ENCODE results near the gene NAXE.

Gene NAXE

DNA sequence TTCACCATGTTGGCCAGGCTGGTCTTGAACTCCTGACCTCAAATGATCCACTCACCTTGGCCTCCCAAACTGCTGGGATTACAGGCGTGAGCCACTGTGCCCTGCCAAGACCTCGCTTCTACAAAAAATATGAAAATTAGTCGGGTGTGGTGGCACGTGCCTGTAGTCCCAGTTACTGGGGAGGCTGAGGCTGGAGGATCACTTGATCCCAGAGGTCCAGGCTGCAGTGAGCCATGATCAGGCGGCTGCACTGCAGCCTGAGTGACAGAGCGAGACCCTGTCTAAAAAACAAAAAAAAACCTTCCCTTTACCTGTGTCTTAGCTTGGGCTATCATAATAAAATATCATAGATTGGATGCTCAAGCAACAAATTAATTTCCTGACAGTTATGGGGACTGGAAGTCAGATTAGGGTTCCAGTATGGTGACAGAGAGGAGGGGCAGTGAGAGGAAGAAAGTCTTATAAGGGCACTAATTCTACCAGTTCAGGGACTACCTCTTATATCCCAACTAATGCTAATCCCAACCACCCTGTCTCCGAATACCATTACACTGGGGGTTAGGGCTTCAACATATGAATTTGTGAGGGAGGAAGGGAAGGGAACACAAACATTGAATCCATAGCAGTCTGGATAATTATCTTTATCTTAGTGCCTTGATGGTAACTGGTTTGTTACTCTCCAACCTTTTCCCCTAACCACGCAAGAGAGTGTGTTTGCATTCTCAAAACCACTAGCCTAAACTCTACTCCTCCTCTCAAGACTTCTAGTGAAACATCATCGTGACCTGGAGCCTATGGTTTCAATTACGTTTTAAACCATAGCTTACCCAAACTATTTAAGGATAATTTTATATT, 1.0 kb upstream of the NAXE start:
- ChIA-PET POLR2A (no interaction called here), CTCF (interaction anchor here (1.1 to 4.9 kb wide), 9 partner anchors 9 to 133 kb away, joined by 3 to 33 read pairs (median 7); partner anchors contain the start of gene GPATCH4)
- TF ChIP-seq, protein P1, sequence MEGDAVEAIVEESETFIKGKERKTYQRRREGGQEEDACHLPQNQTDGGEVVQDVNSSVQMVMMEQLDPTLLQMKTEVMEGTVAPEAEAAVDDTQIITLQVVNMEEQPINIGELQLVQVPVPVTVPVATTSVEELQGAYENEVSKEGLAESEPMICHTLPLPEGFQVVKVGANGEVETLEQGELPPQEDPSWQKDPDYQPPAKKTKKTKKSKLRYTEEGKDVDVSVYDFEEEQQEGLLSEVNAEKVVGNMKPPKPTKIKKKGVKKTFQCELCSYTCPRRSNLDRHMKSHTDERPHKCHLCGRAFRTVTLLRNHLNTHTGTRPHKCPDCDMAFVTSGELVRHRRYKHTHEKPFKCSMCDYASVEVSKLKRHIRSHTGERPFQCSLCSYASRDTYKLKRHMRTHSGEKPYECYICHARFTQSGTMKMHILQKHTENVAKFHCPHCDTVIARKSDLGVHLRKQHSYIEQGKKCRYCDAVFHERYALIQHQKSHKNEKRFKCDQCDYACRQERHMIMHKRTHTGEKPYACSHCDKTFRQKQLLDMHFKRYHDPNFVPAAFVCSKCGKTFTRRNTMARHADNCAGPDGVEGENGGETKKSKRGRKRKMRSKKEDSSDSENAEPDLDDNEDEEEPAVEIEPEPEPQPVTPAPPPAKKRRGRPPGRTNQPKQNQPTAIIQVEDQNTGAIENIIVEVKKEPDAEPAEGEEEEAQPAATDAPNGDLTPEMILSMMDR (IDR thresholded peaks at IDR 0.05; ENCODE audit: control extremely low read depth, extremely low read depth, low read depth, missing control alignments) = no peak
- no peak for DNase-seq (ENCODE audit: extremely low spot score)

DNA sequence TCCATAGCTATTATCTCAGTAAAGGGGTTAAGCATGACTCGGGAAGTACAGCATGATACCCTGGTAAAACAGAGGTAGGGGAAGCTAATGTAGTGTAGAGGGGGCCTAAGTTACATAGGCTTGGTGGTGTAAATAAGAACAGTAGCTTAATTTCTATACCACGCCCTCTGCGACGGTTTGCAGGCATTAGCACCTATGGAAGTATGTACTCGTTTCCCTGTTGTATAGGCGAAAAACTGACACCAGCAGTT, 470 bp upstream of the NAXE start:
- CTCF ChIA-PET = interaction anchor here (0.9 to 4.9 kb wide), 11 partner anchors 9 to 182 kb away, joined by 3 to 33 read pairs (median 7); partner anchors contain the start of gene GPATCH4
- POLR2A ChIA-PET = interaction anchor here (0.8 kb wide), 1 partner anchor 17 kb away, joined by 6 read pairs; no protein-coding TSS in a partner anchor
- TF ChIP-seq, protein P1 (IDR thresholded peaks at IDR 0.05; ENCODE audit: control extremely low read depth, extremely low read depth, low read depth, missing control alignments) = no peak
- no peak for DNase-seq (ENCODE audit: extremely low spot score)

DNA sequence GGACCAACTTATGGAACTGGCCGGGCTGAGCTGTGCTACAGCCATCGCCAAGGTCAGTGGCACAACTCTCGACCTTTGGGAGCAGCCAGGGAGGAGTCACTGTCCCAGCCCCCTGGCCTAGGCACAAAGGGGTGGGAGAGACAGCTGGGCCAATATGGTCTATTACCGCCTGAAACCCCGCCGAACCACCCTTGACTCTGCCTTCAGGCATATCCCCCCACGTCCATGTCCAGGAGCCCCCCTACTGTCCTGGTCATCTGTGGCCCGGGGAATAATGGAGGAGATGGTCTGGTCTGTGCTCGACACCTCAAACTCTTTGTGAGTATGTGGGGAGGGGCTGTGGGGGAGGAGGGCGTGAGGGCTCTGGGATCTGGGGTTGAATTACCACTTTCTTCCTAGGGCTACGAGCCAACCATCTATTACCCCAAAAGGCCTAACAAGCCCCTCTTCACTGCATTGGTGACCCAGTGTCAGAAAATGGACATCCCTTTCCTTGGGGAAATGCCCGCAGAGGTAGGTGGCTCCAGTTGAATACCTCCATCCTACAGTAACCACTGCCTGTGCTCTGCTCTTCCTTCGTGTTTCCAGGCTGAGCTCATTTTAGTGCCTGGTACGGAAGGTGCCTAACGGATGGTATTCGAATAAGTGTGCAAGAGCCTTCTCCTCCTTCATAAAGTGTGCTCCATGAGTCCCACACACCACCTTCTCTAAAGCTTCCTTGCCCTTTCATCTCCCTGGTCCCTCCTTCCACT, 758 bp downstream of the NAXE start:
- CTCF ChIA-PET = interaction anchor here (0.6 to 4.9 kb wide), 17 partner anchors 7 to 146 kb away, joined by 3 to 33 read pairs (median 6); partner anchors contain the start of genes GPATCH4 and TTC24
- DNase-seq (ENCODE audit: extremely low spot score) = no peak
- TF ChIP-seq, protein P1 (IDR thresholded peaks at IDR 0.05; ENCODE audit: control extremely low read depth, extremely low read depth, low read depth, missing control alignments) = no peak
- POLR2A ChIA-PET = interaction anchor here (1.0 kb wide), 1 partner anchor 32 kb away, joined by 3 read pairs; no protein-coding TSS in a partner anchor

DNA sequence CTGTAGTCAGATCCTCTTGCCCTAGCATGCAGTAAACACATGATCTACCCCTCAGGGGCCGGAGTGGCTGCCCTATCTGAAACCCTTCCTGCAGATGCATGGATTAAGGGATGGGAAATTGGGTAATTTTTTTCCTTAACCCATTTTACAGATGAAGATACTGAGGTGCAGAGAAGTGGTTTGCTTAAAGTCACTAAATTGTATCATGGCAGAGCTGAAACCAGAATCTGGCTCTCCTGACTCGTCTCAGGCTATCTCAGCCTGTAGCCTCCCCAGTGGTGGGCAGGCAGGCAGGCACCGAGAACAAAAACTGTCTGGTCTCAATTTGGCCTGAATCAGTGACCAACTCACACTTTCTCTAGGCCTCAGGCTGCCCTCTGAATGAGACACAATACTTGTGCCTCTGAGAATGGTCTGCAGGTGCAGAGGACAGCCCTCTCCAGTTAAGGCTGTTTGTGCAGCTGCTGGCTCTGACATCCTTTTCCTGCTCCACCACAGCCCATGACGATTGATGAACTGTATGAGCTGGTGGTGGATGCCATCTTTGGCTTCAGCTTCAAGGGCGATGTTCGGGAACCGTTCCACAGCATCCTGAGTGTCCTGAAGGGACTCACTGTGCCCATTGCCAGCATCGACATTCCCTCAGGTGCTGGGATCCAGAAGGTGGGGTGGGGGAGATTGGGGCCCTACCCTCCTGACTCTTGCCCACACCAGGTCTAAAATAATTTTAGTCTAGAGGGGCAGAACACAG, 1.5 kb downstream of the NAXE start:
- TF ChIP-seq, protein P1 (IDR thresholded peaks at IDR 0.05; ENCODE audit: control extremely low read depth, extremely low read depth, low read depth, missing control alignments) = no peak
- ChIA-PET POLR2A (interaction anchor here (1.0 to 1.3 kb wide), 2 partner anchors 31 to 136 kb away, joined by 3 to 4 read pairs; no protein-coding TSS in a partner anchor), CTCF (interaction anchor here (0.8 to 4.9 kb wide), 15 partner anchors 8 to 147 kb away, joined by 3 to 33 read pairs (median 5); partner anchors contain the start of gene GPATCH4)
- DNase-seq (ENCODE audit: extremely low spot score) = no peak

DNA sequence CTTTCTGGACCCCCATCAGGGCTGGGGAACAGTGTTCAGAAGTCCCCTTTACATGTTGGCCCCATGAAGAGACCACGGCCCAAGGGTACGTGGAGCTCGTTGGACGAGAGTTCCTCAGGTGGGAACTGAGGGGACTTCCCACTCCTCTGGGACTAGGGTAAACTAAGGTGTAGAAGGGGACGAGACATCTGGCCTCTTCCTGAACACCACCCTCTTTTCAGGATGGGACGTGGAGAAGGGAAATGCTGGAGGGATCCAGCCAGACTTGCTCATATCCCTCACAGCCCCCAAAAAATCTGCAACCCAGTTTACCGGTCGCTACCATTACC, 2.0 kb downstream of the NAXE start:
- POLR2A ChIA-PET = interaction anchor here (1.3 kb wide), 1 partner anchor 136 kb away, joined by 4 read pairs; no protein-coding TSS in a partner anchor
- TF ChIP-seq, protein P1 (IDR thresholded peaks at IDR 0.05; ENCODE audit: control extremely low read depth, extremely low read depth, low read depth, missing control alignments) = no peak
- DNase-seq (ENCODE audit: extremely low spot score) = no peak
- CTCF ChIA-PET = interaction anchor here (0.8 to 4.9 kb wide), 13 partner anchors 8 to 147 kb away, joined by 3 to 33 read pairs (median 4); partner anchors contain the start of genes ISG20L2 and METTL25B
